ENCODE results near the gene TSEN2. TPM values are rescaled to one million over a fixed set of nuclear protein-coding genes. Genes with fewer than 3 reads are reported as not detected.

Gene TSEN2
- total RNA-seq, 1 experiment from 2014 or later, result 22.0 TPM

DNA sequence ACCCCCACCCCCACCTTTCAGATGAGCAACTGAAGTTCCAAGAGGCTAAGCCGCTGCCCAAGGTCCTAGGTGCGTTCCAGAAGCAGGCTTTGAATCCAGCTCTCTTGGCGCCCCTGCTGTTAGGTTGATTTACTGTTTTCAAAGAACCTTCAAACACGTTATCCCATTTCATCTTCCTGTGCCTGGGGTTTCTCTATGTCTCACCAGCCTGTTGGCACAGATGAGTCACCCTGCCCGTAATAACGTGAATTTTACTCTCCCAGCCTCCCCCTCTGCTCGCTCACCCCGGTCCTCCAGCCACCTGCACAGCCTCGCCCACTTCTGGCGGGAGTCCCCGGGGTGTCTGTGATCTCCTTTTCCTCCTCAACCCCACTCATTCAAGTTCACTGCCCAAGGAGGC lies 13.0 kb upstream of the TSEN2 start:
- Mint-ChIP-seq H3K4me1 (peaks cover 13 to 20% of the 10 kb centered on the region in 2 experiments), H3K27me3 (ENCODE audit: low read depth) (no peaks in the 10 kb centered on the region; the same call in 1 of the 2 replicates), H3K9me3 (peaks cover 0 to 2% of the 10 kb centered on the region in 2 experiments; a peak in 1 of 5 replicates), H3K4me3 (no peak overlapping the region), H3K36me3 (ENCODE audit: insufficient read depth in 1 of 3, low read depth in 3 of 3) (no peaks in the 10 kb centered on the region), H3K27ac (no peak overlapping the region)
- Histone ChIP-seq H2BK12ac (ENCODE audit: insufficient read length, low read depth, low read length) (no peak overlapping the region), H2AK5ac (ENCODE audit: insufficient read length, low read length) (no peak overlapping the region), H3K18ac (ENCODE audit: insufficient read length, low read depth, low read length) (no peak overlapping the region), H3K23ac (ENCODE audit: insufficient read length, low read depth, low read length) (no peak overlapping the region), H4K91ac (ENCODE audit: insufficient read length, low read depth, low read length) (no peak overlapping the region), H2BK5ac (ENCODE audit: insufficient read length, low read length) (no peak overlapping the region), H3K56ac (ENCODE audit: insufficient read length, low read depth, low read length) (no peak overlapping the region), H2BK15ac (ENCODE audit: low read depth, low read length) (no peak overlapping the region), H3K27me3 (ENCODE audit: insufficient read depth, low read length) (no peaks in the 10 kb centered on the region), H3K4me1 (ENCODE audit: insufficient read depth, low read length) (no peaks in the 10 kb centered on the region), H2BK120ac (ENCODE audit: low read depth, low read length, poor library complexity, severe bottlenecking) (no peak overlapping the region), H3K9ac (ENCODE audit: extremely low read depth, insufficient read length, low read length) (no peak overlapping the region), H4K20me1 (ENCODE audit: control insufficient read depth, insufficient read depth, insufficient read length) (no peaks in the 10 kb centered on the region), H4K8ac (replicated peaks; ENCODE audit: insufficient read length, low read depth, low read length) (no peak overlapping the region), H3K79me1 (ENCODE audit: insufficient read depth, low read depth, low read length, poor library complexity, severe bottlenecking) (no peaks in the 10 kb centered on the region), H3K4ac (ENCODE audit: low read depth, low read length) (no peak overlapping the region), H4K5ac (ENCODE audit: insufficient read length, low read depth, low read length) (no peak overlapping the region), H3K4me2 (ENCODE audit: insufficient read depth, insufficient read length, low read length) (no peak overlapping the region), H3K14ac (ENCODE audit: insufficient read depth, low read length) (no peak overlapping the region), H3K79me2 (ENCODE audit: insufficient read depth, low read length) (no peaks in the 10 kb centered on the region), H3K23me2 (ENCODE audit: insufficient read length, low read depth, low read length, poor library complexity, severe bottlenecking) (no peaks in the 10 kb centered on the region), H3K27ac (ENCODE audit: insufficient read length, low read depth, low read length) (no peak overlapping the region), H2AFZ (ENCODE audit: low read length) (no peak overlapping the region), H3T11ph (ENCODE audit: low read length) (no peak overlapping the region), H3K9me3 (ENCODE audit: control insufficient read depth, low read depth, low read length) (no peaks in the 10 kb centered on the region), H2BK20ac (ENCODE audit: low read depth, low read length, poor library complexity, severe bottlenecking) (no peak overlapping the region)
- no CpG with 5 or more reads among the region's 11 CpGs for WGBS (ENCODE audit: extremely low coverage, insufficient read length, low lambda C conversion rate)
- DNase-seq, result no peak
- TF ChIP-seq CTCF (conservative IDR thresholded peaks at IDR 0.05), result peak; percentile 28; the same call in 2 of the 3 replicates

Measured in H9 (cell line).